Adrenal gland (tissue), 5 donors: ENCODE measurements around the gene RAD9B.

Source experiments
- POLR2A ChIP-seq, 2 donors: fragments of 450-650 bp; IDR thresholded peaks; one replicate each; pipeline ENCODE4 v1.6.1; 2017; ENCODE audit warnings: antibody characterized with exemption in 2 of 2, mild to moderate bottlenecking in 2 of 2, moderate library complexity in 1 of 2
- TF ChIP-seq, protein P1 (sequence below), 6 experiments: fragments of 450-650 bp in 4 of 6; fragments of 200-600 bp in 2 of 6; sonication (generic) in 1 of 6; IDR thresholded peaks; 1 replicate in 5 of 6; 2 replicates in 1 of 6; pipeline versions ENCODE4 v1.5.1 to v1.8.0; 2016 to 2021; ENCODE audit warnings: antibody characterized with exemption in 6 of 6, mild to moderate bottlenecking in 2 of 6, moderate library complexity in 1 of 6
- donor health status: DM: no; HTN: no; CAD: no.

DNA sequence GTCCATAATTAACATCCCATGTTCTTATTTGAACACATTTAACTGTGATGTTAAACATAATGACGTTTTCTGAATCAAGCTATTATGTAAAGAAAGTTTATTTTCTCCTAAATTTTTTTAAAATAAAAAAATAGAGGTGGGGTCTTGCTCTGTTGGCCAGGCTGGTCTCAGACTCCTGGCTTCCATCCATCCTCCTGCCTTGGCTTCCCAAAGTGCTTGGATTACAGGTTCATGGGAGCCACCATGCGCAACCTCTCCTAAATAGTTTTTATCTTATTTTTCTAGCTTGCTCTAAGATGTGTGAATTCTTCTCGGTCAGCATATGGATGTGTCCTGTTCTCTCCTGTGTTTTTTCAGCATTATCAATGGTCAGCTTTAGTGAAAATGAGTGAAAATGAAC, 3.2 kb downstream of the RAD9B start:
- TF ChIP-seq, protein P1, sequence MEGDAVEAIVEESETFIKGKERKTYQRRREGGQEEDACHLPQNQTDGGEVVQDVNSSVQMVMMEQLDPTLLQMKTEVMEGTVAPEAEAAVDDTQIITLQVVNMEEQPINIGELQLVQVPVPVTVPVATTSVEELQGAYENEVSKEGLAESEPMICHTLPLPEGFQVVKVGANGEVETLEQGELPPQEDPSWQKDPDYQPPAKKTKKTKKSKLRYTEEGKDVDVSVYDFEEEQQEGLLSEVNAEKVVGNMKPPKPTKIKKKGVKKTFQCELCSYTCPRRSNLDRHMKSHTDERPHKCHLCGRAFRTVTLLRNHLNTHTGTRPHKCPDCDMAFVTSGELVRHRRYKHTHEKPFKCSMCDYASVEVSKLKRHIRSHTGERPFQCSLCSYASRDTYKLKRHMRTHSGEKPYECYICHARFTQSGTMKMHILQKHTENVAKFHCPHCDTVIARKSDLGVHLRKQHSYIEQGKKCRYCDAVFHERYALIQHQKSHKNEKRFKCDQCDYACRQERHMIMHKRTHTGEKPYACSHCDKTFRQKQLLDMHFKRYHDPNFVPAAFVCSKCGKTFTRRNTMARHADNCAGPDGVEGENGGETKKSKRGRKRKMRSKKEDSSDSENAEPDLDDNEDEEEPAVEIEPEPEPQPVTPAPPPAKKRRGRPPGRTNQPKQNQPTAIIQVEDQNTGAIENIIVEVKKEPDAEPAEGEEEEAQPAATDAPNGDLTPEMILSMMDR (IDR thresholded peaks at IDR 0.05): no peak
- no peak for TF ChIP-seq POLR2A (IDR thresholded peaks at IDR 0.05)
